ENCODE measurements around the gene DDX10.

Gene DDX10

GRCh38 chr11:108872781-108873291 lies 208.0 kb downstream of the DDX10 start:
- DNase-seq (ENCODE audit: low spot score), result no peak

GRCh38 chr11:108873310-108873709 lies 208.4 kb downstream of the DDX10 start:
- no peak for DNase-seq (ENCODE audit: low spot score)

- no peak for DNase-seq (ENCODE audit: low spot score)
Measured at GRCh38 chr11:108873941-108874340, 209.1 kb downstream of the DDX10 start.

GRCh38 chr11:108875134-108875533 lies 210.3 kb downstream of the DDX10 start:
- no peak for DNase-seq (ENCODE audit: low spot score)

GRCh38 chr11:108877178-108877577 lies 212.3 kb downstream of the DDX10 start:
- DNase-seq (ENCODE audit: low spot score), result no peak

GRCh38 chr11:108880510-108880909 lies 215.6 kb downstream of the DDX10 start:
- DNase-seq (ENCODE audit: low spot score), result no peak

DNA sequence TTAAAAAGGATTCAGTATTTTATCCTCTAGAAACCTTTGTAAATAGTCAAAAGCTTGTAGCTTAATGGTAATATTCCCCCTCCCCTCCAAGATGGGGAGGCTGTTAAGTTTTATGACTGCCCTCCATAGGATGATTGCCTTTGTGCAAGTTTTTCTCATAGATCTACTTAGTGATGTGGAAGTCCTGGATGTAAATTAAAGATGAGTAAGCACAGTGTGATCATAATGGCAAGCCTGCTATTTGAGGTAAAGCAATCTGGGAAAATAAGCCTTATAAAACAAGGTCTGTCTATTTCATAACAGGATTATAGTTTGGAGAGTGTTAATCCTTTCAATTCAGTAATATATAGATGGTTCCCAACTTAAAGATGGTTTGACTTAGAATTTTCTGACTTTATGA lies 216.3 kb downstream of the DDX10 start:
- DNase-seq (ENCODE audit: low spot score), result no peak

DNA sequence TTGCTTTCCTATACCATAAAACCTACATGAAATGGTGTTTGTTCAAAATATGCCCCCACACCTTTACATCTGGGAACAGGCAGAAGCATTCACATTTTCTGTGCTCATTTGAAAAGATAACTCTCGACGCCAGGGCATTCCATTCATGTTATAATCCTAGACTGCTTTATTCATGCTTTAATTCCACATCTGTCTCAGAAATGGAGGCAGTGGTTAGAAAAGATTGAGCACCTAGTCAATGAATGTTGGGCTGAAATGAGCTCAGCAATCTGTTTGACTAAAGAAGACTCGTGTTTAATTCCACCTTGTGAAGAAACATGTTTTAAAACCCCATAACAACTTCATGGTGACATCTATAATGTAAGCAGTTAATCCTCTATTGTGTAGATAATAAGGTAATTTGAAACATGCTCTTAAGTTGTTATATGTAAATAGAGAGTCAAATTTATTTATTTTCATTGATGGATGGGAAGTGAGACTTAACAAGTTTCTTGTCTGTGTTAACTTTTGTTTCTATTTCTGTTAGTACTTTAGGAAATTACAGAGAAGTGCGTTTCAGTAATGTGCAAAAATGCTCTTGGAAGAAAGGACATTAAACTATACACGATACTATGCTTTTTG lies 217.5 kb downstream of the DDX10 start:
- DNase-seq (ENCODE audit: low spot score), result no peak

- no peak for DNase-seq (ENCODE audit: low spot score)
Measured at GRCh38 chr11:108886005-108886659, 221.3 kb downstream of the DDX10 start.

- DNase-seq (ENCODE audit: low spot score), result no peak
Measured at GRCh38 chr11:108886660-108887009, 221.8 kb downstream of the DDX10 start.

DNA sequence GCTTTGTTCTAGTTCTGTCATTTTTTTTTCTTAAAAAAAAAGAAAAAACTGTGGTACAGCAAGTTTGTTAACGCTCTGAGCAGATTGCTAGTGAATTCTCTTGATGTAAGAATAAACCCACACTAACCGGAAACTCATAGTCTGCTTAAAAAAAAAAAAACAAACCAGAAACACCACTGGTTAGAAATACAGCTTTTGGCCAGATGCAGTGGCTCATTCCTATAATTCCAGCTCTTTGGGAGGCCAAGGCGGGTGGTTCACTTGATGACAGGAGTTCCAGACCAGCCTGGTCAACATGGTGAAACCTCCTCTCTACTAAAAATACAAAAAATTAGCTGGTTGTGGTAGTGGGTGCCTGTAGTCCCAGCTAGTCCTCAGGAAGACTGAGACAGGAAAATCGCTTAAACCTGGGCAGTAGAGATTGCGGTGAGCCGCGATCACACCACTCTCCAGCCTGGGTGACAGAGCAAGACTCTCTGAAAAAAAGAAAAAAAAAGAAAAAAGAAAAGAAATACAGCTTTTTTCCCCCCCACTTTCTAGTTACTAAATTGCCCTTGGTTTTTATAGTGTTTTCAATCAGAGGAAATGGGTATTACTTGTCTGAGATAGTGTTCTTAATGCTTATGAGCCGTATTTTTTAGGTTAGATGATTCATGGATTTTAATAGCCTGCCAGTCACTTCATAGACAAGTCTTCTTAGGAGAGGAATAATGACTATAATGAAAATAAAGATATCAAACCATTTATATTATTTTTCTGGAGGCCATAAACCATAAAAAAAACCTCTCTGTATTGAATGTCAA lies 222.8 kb downstream of the DDX10 start:
- no peak for DNase-seq (ENCODE audit: low spot score)

- DNase-seq (ENCODE audit: low spot score), result no peak
Measured at GRCh38 chr11:108890482-108891105, 225.7 kb downstream of the DDX10 start.

DNA sequence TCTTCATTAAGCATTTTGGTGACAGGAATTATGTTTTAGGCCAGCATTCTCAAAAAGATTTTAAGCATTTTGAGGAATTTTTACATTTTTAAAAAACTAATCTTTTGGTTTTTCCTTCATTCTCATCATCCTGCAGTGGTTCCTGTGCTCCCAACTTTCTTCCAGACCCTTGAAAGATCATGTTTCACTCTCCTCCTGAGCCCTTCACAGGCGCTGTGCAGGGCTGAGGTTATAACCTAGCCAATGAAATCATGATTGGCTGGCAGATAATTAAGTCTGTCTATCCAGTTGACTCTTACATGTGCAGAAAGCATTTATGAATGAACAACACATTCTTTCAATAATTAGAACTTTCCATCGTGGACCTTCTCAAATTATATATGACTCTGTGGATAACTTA lies 226.3 kb downstream of the DDX10 start:
- DNase-seq (ENCODE audit: low spot score), result no peak

- DNase-seq (ENCODE audit: low spot score), result no peak
Measured at GRCh38 chr11:108891909-108892511, 227.1 kb downstream of the DDX10 start.

GRCh38 chr11:108895579-108896480 lies 231.0 kb downstream of the DDX10 start:
- DNase-seq (ENCODE audit: low spot score), result no peak

GRCh38 chr11:108897071-108897481 lies 232.2 kb downstream of the DDX10 start:
- DNase-seq (ENCODE audit: low spot score), result no peak

DNA sequence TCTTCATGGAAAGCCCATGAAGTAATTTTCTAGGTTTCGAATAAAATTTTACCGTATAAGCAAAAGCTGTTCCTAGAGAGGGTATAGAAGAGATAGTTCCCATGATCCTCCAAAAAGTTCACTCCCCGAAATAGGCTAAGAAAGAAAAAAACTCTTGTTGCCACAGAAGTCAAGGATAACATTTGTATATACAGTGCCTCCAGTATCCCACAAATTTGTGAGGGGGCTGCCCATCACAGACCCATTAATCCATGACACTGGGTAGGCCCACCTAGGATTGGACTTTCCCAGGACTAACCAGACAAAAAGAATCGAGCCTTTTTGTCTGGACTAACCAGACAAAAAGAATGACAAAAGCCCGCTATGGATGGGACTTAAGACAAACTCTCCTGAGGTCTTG lies 233.0 kb downstream of the DDX10 start:
- DNase-seq (ENCODE audit: low spot score), result no peak

DNA sequence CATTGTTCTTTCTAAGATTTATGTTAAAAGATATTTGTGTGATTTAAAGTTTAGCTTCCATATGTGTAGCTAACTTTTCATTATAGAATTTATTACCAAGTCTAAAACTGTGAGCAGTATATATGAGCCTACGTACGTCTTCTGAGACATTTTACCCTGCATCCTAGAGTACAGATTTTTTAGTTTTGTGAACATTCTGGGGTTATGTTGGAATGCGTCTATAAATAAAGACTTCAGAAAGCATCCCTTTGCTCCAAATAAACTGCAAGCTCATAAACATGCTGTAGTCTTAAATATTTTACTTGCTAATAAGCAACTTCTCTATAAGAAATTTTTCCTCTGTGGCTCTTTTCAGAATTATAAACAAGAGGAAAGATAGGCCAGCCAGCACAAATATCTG lies 236.5 kb downstream of the DDX10 start:
- no peak for DNase-seq (ENCODE audit: low spot score)

DNA sequence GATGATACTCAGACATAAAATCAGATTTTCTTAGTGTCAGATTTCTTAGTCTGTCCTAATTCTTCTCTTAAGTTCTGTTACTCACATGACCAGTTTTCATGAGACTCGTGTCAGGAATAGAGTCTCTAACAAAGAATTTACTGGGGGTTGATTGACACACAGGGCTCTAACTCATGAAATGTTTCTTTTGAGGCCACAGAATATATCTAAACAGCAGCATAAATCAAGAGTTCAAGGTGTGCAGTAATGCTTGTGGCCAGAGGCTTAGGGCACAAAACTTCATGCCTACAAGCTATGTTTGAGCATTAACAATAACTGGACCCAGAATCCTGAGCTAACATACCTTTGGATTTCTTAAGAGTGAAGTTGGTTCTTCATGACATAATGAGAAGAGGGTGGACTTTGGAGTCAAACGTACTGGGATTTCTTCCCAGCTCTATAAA lies 237.2 kb downstream of the DDX10 start:
- DNase-seq (ENCODE audit: low spot score), result no peak

- DNase-seq (ENCODE audit: low spot score), result no peak
Measured at GRCh38 chr11:108904480-108904879, 239.6 kb downstream of the DDX10 start.

GRCh38 chr11:108906329-108906728 lies 241.5 kb downstream of the DDX10 start:
- no peak for DNase-seq (ENCODE audit: low spot score)
